Stimulated activated CD4-positive, alpha-beta T cell treated with anti-CD3 and anti-CD28 coated beads, Interleukin-1b, Interleukin-23, amount 100 ng/mL, for 48 hours (primary cell): ENCODE measurements around the gene VTI1A.

Source experiments
- DNase-seq: peaks from one replicate; pipeline ENCODE4 v3.0.0-alpha.2; 2020

Gene VTI1A

GRCh38 chr10:112763916-112764520, 317.0 kb downstream of the VTI1A start:
- DNase-seq, result no peak

DNA sequence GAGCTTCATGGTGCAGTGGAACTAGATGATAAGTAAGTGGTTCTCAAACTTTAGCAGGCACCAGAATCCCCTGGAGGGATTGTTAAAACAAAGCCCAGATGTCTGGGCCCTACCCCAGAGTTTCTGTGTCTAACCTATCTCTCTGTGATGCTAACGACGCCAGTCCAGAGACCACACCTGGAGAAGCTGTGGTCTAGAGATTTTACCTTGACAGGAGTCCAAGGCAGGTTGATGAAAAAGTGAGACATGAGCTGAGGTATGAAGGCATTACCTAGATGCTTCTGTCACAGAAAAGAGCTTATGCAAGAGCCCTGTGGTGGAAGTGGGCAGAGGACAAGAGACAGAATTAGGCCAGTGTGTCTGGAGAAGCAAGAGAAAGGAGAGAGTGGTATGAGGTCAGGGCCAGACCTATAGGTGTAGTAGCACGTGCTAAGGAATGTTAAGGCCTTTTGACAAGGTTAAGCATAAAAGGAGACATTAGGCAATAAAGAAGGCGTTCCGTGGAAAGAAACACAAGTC, 318.8 kb downstream of the VTI1A start:
- no peak for DNase-seq

DNA sequence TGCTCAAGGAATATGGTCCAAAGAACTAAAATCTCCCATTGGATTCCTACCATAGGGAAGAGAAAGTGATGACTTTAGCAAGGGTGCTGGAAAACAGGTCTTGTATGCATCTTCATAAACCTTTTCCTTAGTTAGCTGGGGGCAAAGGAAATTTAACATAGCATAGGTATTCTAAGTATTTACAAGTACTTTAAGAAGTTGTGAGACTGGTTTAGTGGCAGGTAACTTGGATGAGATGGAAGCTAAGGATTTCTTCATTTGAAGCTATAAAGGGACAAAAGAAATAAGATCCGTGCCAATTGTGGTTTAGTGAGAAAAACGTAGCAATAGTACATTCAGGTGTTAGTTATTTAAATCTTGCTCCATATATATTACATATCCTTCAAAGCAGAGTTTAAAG, 319.6 kb downstream of the VTI1A start:
- no peak for DNase-seq

GRCh38 chr10:112767156-112767555, 320.1 kb downstream of the VTI1A start:
- DNase-seq, result no peak

GRCh38 chr10:112768121-112768520, 321.1 kb downstream of the VTI1A start:
- DNase-seq, result no peak

DNA sequence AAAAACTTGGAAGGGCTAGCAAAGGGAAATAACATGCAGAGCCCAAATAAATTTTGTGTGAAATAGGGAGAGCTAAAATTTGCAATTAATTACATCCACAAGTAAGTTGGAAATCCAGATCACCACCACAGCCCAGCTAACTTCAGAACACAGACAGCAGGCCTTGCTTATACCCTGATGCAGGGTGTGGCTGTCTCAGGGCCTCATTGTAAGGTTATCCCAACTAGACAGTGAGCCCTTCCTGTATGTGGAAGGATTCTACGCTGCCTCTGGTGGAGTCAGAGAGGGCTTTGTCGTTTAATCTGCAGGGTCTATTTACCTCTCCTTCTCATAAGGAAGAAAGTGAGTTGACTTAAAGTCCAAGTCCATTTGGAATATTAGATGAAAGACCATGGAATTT, 322.1 kb downstream of the VTI1A start:
- DNase-seq, result no peak

- no peak for DNase-seq
Measured at GRCh38 chr10:112769611-112770370, 322.8 kb downstream of the VTI1A start.

DNA sequence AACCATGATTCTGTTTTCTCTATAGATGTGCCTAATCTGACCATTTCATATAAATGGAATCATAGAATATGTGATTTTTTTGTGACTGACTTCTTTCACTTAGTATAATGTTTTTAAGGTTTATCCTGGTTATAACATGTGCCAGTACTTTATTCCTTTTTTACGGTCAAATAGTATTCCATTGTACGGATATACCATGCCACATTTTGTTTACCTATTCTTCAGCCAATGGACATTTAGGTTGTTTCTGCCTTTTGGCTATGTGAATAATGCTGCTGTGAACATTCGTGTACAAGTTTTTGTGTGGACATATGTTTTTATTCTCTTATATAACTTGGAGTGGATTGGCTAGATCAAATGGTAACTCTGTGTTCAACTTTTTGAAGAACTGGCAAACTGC, 324.7 kb downstream of the VTI1A start:
- no peak for DNase-seq

DNA sequence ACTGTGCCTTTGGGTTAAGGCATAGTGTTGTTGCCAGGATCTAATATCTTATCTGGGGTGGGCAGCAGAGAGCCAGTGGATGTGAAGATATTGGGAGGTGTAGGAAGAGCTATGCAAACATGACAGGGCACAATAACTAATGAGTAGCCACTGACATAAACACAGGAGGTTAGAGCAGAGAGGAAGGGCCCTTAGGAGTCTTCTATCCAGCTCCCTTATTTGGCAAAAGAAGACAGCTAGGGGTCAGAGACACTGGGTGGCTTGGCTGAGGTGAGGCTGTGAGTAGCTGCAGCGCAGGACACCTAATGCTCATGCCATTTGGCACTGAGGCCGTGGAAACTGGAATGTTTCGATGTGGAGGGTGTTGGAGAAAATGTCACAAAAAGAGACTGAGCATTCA, 326.8 kb downstream of the VTI1A start:
- DNase-seq, result no peak

DNA sequence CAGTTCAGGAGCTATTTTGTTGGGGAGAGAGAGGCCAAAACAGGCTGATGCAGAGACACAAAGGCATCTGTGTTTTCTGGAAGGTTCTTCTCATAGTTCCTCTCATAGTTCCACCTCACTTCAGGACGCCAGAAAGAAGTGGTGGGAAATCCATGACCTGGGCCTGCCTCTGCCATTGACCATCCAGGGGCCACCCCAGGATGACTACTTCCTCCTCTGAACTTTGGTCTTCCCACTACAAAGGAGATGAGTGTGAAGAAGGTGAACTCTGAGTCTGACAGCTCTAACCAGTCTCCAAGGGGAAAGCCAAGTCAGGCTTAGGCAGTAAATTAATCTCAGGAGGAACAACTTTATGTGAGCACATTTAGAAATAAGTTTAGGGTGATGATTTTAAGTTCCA, 327.2 kb downstream of the VTI1A start:
- no peak for DNase-seq

DNA sequence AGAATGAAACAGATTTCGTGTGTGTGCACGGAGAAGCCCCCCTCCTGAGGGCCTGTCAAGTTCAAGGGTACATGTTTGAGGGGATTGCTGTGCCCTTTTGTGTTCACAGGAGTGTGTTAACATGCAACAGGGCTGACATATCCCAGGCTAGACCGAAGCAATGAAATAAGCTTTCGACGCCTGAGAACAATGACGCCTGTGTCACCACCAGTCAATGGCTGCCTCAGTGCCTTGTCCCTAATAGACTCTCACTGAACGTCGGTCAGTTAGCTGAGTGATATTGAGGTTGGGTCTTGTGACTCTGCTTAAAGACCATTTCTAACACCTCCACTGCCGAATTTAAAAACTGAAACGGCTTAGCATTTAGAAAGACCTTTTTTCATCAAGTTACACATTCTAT, 327.8 kb downstream of the VTI1A start:
- no peak for DNase-seq

DNA sequence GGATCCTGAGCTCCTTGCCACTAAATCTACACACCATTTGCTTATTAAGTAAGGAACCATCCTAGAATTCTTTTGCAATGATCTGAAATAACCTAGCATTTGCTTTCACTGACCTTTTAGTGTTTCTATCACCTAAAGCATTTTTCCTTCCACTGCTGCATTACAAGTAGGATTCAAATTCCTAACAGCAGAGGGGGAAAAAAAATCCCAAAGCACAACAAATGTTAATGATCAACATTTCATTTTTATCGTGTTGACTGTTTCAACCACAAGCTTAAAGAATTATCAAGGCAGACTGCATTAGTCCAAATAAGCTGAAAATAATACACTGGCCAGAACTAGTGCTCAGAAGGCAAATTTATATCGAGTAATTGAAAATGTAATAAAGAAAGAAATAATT, 328.4 kb downstream of the VTI1A start:
- no peak for DNase-seq

- DNase-seq, result no peak
Measured at GRCh38 chr10:112775892-112776674, 329.1 kb downstream of the VTI1A start.

- no peak for DNase-seq
Measured at GRCh38 chr10:112778579-112778978, 331.6 kb downstream of the VTI1A start.

DNA sequence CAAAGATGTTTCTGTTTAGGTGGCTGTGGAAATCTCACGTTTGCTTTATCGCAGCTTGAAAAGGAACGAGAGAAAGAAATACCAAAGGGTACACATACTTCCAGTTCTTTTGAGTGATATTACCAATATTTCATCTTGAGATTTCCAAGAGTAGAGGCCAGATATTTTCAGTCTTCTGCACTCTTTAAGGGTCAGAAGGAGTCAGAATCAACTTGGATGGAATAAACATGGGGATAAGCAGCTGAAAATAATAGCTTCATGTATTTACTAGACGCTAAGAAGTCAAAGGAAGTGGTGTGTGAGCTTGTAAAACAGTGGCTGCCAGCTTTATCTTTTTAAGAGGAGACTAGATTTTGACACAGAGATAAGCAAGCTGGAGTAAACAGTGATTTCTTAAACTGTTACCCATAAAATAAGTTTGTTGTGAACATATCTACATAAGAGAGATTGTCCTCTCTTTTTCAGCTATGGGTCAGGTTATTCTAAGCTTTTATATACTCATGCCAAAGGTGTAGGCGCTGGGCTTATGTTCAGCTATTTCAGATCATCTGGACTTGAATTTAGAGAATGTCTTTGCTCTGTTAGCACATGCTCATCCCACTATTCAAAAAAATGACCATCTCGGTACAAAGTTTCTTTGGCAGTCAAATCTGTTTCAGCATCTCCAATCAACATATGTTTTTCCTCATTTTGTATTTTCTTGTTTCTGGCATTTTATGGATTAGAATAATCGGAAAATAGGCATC, 332.2 kb downstream of the VTI1A start:
- DNase-seq, result no peak

GRCh38 chr10:112782200-112782907, 335.3 kb downstream of the VTI1A start:
- DNase-seq, result no peak

DNA sequence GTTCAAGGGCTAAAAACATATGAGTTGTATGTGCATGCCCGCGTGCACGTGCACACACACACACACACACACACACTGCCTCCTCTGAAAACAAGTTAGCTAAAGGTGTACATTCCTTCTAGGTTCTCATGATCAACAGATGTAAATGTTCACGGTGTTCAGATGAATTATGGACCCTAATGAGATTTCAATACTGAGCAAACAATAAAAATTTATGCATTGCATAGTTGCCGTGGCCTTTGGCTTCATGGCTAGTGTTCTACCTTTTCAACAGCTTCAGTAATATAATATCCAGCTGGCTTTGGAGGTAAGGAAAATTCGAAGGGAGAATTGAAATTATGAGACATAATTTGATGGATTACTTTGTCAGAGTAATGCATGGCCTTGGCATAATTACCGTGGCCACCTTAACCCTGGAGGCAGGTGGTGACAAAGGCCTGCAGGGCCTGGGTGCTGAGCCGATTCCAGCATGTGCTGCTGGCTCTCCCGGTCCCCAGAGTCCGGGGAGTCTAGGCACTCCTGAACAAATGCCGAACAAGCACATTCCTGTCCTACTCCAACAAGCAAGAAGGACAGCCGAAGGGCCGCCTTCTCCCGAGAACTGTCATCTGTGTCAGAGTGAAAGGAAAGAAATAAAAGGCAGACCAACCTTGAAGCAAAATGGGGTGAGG, 336.5 kb downstream of the VTI1A start:
- no peak for DNase-seq

DNA sequence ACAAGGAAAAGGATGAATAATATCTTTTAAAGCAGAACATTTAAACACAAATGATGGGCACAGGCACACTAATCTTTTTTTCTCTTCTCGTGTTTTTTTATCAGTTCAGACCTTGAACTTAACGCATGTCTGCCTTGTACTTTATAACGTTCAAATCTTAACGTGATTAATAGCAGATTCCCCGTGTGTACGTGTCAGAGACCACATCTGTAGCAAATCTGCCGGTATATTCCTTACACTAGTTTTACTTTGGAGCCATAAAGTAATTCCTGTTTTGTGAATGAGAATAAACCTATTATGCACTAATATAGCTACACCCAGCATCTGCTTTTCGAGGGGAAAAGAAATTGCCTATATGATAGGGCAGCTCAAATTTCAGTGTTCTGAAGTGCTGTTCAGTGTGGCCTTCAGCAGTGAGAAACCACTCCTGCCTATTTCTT, 337.0 kb downstream of the VTI1A start:
- no peak for DNase-seq

DNA sequence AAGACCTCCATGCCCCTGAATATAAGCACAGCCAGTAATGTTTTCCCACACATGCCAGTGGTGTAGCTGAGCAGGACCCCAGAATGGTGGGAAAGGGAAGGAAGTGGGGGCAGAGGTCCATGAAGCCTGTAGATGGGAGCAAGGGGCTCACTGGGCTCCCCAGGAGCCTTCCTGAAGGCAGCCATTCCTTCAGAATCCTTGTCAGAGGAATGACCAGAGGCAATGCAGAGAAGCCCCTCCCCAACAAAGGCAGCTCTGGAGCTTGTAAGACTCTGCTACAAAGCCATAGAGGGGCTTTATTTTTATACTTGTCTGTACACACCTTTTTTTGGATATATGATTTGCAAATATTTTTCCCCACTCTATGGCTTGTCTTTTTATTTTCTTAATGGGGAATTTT, 338.1 kb downstream of the VTI1A start:
- DNase-seq, result no peak

- DNase-seq, result no peak
Measured at GRCh38 chr10:112789248-112789647, 342.2 kb downstream of the VTI1A start.

DNA sequence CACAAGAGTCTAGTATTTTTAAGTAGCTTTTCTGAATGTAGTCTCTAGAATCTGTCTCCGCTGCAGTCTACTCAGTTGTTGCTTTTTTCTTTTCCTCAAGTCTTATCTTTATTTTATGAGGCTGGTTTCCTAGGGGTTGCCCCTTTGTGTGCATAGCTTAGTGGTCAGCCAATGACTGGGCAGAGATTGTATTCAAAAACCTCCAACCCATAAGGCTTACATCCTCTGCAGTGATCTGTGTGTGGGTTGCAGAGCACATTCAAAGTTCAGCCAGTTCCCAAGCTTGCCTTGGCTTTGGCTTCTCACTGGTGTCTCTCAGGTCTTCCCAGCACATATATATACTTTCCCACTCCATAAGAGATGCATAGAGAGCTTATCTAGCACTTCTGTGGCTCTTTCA, 343.0 kb downstream of the VTI1A start:
- no peak for DNase-seq

DNA sequence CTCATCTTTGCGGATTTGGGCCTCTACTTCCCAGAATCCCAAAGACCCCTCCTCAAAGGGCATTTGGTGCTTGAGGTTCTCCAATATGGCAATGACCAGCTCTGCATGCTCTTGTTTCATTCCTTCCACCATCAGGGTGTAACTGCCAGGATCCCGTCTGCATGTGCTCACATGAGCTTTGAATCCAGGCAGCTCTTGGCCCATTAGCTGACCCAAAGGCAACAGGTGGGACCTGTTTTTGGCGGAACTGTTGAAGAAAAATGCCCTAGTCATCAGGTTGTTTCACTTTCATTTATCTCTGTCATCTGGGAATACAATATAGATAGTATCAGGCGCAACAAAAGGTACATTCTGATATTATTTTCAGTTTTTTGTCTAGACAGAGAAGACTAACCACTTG, 343.9 kb downstream of the VTI1A start:
- DNase-seq, result no peak
